Breast epithelium (tissue), 3 donors: Measurements from ENCODE around the gene IRAK1BP1.

Experiments
- CTCF ChIP-seq, 3 donors: fragments of 450-650 bp; IDR thresholded peaks; one replicate each; pipeline ENCODE4 v1.5.1; 2016 to 2017; ENCODE audit warnings: antibody characterized with exemption in 3 of 3, mild to moderate bottlenecking in 3 of 3, moderate library complexity in 3 of 3
- POLR2A ChIP-seq: fragments of 450-650 bp; IDR thresholded peaks from one replicate; pipeline ENCODE4 v1.6.1; 2016; ENCODE audit warnings: antibody characterized with exemption, mild to moderate bottlenecking, moderate library complexity

DNA sequence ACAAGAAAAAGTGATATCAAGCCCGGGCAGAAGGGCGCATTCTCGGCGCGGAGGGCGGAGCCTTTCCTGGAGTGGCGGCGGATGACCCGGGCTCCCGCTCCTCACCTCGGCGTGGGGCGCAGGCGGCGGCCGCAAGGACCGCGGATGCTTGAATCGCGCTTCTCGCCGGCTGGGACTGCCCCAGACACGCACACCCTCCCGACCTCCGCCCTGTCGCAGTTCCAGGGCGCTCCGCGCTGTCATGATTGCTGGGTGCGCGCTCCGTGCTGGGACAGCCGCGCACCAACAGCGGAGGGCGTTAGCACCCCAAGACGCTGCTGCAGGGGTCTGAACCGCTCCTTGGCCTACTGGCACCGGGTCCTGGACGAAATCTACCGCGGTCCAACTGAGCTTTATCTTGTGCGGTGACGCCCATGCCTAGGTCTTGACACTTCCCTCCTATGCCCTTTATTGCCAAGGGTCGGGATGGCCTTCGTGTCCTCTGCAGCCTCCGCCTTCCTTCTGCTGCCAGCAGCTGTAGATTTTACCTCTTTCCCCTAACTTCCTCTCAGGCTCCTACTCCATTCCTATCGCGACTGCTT is 43.3 kb downstream of the IRAK1BP1 start:
- TF ChIP-seq CTCF (IDR thresholded peaks at IDR 0.05), result no peak
- TF ChIP-seq POLR2A, result no peak
